GM13976 (cell line): Measurements from ENCODE around the gene CARHSP1.

Experiments
- DNase-seq: peaks from one replicate; pipeline ENCODE4 v3.0.0; 2012; ENCODE audit warnings: low spot score
- CTCF ChIP-seq: IDR thresholded peaks from 2 replicates; pipeline ENCODE4 v1.5.1; 2012; ENCODE audit warnings: borderline replicate concordance, mild to moderate bottlenecking; ENCODE audit not compliant: insufficient read depth; ENCODE audit errors: extremely low read depth, missing control alignments, control extremely low read depth
- in situ Hi-C: fragments of 300-500 bp; cut with MboI; formaldehyde crosslinking; loops from one replicate; pipeline ENCODE4 v1.12.0; 2022; ENCODE audit warnings: low sequenced_read_pairs, mixed read lengths, inconsistent platforms; ENCODE audit not compliant: unreplicated experiment

Gene CARHSP1

GRCh38 chr16:8850279-8850885, 18.4 kb downstream of the CARHSP1 start:
- DNase-seq = peak; percentile 34
- in situ Hi-C loops = no loop called here
- no peak for TF ChIP-seq CTCF

- peak; percentile 19 for DNase-seq
- TF ChIP-seq CTCF = no peak
- in situ Hi-C loops = no loop called here
Observed at GRCh38 chr16:8849411-8850011, 19.3 kb downstream of the CARHSP1 start.

GRCh38 chr16:8848939-8849391, 19.8 kb downstream of the CARHSP1 start:
- no peak for TF ChIP-seq CTCF
- in situ Hi-C loops = no loop called here
- peak; percentile 27 for DNase-seq

- in situ Hi-C loops = no loop called here
- no peak for TF ChIP-seq CTCF
Observed at GRCh38 chr16:8848231-8848938, 20.4 kb downstream of the CARHSP1 start.

GRCh38 chr16:8847623-8848022, 21.2 kb downstream of the CARHSP1 start:
- DNase-seq = peak; percentile 10
- in situ Hi-C loops = no loop called here
- no peak for TF ChIP-seq CTCF

More at GRCh38 chr16:8848231-8848938, 20.4 kb downstream of the CARHSP1 start:
- peak; percentile 16 for DNase-seq

GRCh38 chr16:8847145-8847544, 21.7 kb downstream of the CARHSP1 start:
- TF ChIP-seq CTCF = no peak
- no peak for DNase-seq
- in situ Hi-C loops = no loop called here
